Peyer's patch (tissue), 4 donors: ENCODE results near the gene RET.

Source experiments
- POLR2A ChIP-seq, 2 donors: fragments of 450-650 bp; IDR thresholded peaks; one replicate each; pipeline ENCODE4 v1.5.1; 2017; ENCODE audit warnings: antibody characterized with exemption in 2 of 2, mild to moderate bottlenecking in 2 of 2, moderate library complexity in 2 of 2
- TF ChIP-seq, protein P1 (sequence below), 6 experiments: fragments of 450-650 bp in 4 of 6; fragments of 200-600 bp in 2 of 6; sonication (generic) in 1 of 6; IDR thresholded peaks; one replicate each; pipeline ENCODE4 v1.5.1; 2017 to 2019; ENCODE audit warnings: antibody characterized with exemption in 6 of 6, mild to moderate bottlenecking in 3 of 6, moderate library complexity in 1 of 6

DNA sequence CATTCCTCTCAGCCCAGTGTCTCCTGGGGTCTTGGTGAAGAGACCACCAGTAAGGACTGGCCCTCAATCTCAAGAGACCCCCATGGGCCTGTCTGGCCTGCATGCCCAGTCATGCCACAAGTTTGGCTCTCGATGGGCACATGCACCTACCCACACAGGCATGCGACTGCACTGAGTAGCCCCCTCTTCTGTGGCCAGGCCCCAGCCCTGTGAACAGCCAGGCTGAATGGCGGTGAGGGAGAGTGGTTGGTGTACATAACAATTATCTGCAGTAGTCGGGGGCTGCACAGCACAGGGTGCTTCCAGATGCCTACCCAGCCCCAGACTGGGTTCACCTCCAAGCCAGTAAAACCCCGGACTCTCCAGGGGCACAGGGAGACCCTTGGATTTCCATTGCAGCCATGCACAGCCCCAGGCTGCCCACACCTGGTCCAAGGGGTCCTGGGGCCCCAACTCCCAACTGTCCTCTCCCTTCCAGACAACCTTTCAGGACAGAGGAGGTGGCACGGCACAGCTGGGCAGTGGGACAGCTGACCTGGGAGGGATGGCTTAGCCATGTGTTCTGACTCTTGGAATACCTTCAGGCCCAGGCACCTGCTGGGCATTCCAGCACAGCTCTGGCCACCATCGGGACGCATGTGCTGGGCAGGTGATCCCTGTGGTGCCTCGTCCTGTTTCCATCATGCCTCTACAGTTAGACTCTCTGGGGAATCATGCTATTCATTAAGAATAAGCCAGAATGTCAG, 40.3 kb downstream of the RET start:
- TF ChIP-seq, protein P1, sequence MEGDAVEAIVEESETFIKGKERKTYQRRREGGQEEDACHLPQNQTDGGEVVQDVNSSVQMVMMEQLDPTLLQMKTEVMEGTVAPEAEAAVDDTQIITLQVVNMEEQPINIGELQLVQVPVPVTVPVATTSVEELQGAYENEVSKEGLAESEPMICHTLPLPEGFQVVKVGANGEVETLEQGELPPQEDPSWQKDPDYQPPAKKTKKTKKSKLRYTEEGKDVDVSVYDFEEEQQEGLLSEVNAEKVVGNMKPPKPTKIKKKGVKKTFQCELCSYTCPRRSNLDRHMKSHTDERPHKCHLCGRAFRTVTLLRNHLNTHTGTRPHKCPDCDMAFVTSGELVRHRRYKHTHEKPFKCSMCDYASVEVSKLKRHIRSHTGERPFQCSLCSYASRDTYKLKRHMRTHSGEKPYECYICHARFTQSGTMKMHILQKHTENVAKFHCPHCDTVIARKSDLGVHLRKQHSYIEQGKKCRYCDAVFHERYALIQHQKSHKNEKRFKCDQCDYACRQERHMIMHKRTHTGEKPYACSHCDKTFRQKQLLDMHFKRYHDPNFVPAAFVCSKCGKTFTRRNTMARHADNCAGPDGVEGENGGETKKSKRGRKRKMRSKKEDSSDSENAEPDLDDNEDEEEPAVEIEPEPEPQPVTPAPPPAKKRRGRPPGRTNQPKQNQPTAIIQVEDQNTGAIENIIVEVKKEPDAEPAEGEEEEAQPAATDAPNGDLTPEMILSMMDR (IDR thresholded peaks at IDR 0.05): no peak
- TF ChIP-seq POLR2A (IDR thresholded peaks at IDR 0.05): no peak
